ENCODE measurements around the gene TSPAN14. TPM values are rescaled to one million over a fixed set of nuclear protein-coding genes. Genes with fewer than 3 reads are reported as not detected.

TSPAN14 gene
- total RNA-seq, 1 experiment from 2014 or later: 46.9 TPM

DNA sequence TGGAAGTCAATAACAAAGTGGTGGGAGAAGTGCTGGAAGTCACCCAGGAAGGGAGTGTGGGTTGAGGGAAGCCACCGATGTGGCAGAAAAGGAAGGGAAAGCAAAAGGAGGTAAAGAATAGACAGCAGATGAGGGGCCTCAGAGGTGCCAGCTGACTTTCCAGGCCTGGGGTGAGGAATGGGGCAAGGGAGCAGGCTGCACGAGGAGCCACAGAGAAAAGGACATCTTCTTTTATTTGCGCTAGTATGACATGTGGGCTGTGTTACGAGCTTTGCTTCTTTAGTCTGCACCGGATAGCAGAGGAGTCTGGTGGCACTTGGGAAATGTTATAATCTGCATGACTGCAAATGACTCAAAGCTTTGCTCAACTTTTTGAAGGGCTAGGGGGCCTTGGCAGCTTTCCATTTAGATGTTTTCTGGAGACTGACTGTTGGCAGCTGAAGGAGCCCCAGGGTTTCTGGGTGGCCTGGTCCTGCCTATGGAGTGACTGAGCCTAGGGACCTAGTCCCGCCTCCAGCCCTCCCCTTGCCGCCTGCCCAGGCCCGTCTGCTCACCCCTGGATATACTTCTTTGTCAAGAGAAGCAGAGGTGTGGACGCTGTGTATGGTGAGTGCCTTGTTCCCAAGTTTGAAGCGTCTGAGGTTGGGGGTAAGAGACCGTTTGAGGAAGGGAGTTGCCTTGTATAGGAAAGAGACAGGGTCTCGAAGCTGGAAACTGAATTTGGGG, 40.7 kb upstream of the TSPAN14 start:
- peak overlapping the region; percentile 43 for H3K27ac Mint-ChIP-seq (ENCODE audit: low read depth, unreplicated experiment)
- BruUV-seq (replicated peaks): no TSS peak
- CTCF ChIA-PET: interaction anchor here (0.6 to 1.7 kb wide), 6 partner anchors 18 to 279 kb away, joined by 3 to 12 read pairs (median 3); no protein-coding TSS in a partner anchor
- H3K4me3 Mint-ChIP-seq (ENCODE audit: unreplicated experiment): peak overlapping the region; percentile 2
- intact Hi-C loops (cut with micrococcal nuclease): no loop called here
- H3K27me3 Mint-ChIP-seq (ENCODE audit: insufficient read depth, unreplicated experiment): no peaks in the 10 kb centered on the region
- no peaks in the 10 kb centered on the region for H3K9me3 Mint-ChIP-seq (ENCODE audit: unreplicated experiment)
- H3K36me3 Mint-ChIP-seq (ENCODE audit: insufficient read depth, unreplicated experiment): peaks cover 13% of the 10 kb centered on the region
- TF ChIP-seq, protein P1, sequence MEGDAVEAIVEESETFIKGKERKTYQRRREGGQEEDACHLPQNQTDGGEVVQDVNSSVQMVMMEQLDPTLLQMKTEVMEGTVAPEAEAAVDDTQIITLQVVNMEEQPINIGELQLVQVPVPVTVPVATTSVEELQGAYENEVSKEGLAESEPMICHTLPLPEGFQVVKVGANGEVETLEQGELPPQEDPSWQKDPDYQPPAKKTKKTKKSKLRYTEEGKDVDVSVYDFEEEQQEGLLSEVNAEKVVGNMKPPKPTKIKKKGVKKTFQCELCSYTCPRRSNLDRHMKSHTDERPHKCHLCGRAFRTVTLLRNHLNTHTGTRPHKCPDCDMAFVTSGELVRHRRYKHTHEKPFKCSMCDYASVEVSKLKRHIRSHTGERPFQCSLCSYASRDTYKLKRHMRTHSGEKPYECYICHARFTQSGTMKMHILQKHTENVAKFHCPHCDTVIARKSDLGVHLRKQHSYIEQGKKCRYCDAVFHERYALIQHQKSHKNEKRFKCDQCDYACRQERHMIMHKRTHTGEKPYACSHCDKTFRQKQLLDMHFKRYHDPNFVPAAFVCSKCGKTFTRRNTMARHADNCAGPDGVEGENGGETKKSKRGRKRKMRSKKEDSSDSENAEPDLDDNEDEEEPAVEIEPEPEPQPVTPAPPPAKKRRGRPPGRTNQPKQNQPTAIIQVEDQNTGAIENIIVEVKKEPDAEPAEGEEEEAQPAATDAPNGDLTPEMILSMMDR (IDR thresholded peaks at IDR 0.05; ENCODE audit: unreplicated experiment): no peak
- POLR2A ChIA-PET: interaction anchor here (0.8 to 1.4 kb wide), 8 partner anchors 11 to 92 kb away, joined by 3 to 4 read pairs (median 3); no protein-coding TSS in a partner anchor
- DNase-seq (ENCODE audit: unreplicated experiment): peak; percentile 96
- H3K4me1 Mint-ChIP-seq (ENCODE audit: insufficient read depth, unreplicated experiment): peaks cover 37% of the 10 kb centered on the region

DNA sequence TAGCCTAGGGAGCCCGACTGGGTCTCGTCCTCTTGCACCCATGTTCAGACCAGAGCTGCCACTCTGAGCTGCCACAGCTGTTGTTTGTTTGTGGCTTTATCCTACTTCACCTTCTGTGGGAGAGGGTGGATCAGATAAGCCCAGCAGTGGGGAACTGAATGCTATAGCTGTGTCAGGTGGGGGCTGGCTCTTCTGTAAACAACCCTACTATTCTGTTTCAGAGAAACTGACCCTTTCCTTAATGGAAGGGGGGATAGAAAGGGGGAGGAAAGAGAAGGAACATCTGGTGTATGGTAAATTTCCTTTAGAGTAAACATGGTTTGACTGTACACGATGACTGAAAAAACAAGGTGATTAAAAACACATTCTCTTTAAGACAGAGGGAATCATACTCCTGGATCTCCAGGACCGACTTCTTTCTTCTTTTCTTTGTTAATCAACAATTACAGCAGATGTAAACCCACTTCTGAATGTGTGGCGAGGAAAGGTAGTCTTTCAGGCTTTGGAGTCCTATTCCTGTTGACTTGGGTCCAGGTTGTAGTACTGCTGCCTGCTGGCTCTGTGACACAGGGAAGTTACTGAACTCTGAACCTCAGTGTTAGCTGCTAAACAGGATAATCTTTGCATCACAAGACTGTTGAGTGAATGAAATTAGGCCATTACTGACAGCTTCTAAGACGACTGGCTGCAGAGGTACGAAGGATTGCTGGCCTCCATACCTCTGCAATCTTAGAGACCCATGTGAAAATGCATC, 39.8 kb upstream of the TSPAN14 start:
- Mint-ChIP-seq H3K36me3 (ENCODE audit: insufficient read depth, unreplicated experiment) (peaks cover 13% of the 10 kb centered on the region), H3K27ac (ENCODE audit: low read depth, unreplicated experiment) (peak overlapping the region; percentile 43), H3K4me1 (ENCODE audit: insufficient read depth, unreplicated experiment) (peaks cover 37% of the 10 kb centered on the region), H3K9me3 (ENCODE audit: unreplicated experiment) (no peaks in the 10 kb centered on the region), H3K4me3 (ENCODE audit: unreplicated experiment) (no peak overlapping the region), H3K27me3 (ENCODE audit: insufficient read depth, unreplicated experiment) (no peaks in the 10 kb centered on the region)
- ChIA-PET POLR2A (interaction anchor here (0.8 to 1.4 kb wide), 6 partner anchors 11 to 92 kb away, joined by 3 to 4 read pairs (median 3); no protein-coding TSS in a partner anchor), CTCF (interaction anchor here (0.6 to 1.7 kb wide), 5 partner anchors 17 to 278 kb away, joined by 3 to 12 read pairs (median 3); no protein-coding TSS in a partner anchor)
- TF ChIP-seq, protein P1 (IDR thresholded peaks at IDR 0.05; ENCODE audit: unreplicated experiment): no peak
- no peak for DNase-seq (ENCODE audit: unreplicated experiment)
- no TSS peak for BruUV-seq (replicated peaks)
- intact Hi-C loops (cut with micrococcal nuclease): no loop called here

DNA sequence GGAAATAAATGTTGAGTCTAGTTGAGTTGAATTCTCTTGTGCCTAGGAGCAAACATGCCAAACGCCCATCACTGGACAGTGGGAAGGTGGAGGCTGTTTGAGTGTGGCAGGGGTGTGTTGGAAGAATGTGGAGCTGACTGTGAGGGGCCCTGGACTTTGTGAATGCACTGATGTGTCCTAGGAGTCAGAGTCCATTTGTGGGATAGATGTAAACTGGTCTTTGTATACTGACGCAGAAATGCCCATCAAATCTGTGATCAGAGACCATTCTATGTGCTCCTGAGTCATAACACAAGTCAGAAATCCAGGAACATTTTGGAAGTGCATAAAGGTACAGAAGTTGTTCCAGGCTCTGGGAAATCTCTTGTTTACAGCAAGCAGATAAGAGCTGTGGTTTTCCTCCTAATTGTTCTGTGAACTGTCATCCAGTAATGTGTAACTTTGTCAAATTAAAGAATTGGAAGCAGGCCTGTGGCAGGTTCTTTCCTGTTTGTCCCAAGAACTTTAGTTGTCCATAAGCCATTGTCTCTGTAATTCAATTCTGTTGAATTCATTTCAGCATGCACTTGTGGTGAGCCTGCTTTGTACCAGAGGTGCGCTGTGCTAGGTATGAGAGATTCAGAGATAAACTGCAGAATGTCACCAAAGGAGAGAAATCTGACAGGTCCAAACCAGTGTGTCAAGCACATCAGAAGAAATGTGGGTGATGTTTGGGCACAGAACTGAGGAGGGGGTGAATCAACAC, 38.2 kb upstream of the TSPAN14 start:
- Mint-ChIP-seq H3K27ac (ENCODE audit: low read depth, unreplicated experiment) (no peak overlapping the region), H3K4me3 (ENCODE audit: unreplicated experiment) (no peak overlapping the region), H3K27me3 (ENCODE audit: insufficient read depth, unreplicated experiment) (no peaks in the 10 kb centered on the region), H3K9me3 (ENCODE audit: unreplicated experiment) (no peaks in the 10 kb centered on the region), H3K4me1 (ENCODE audit: insufficient read depth, unreplicated experiment) (peaks cover 29% of the 10 kb centered on the region), H3K36me3 (ENCODE audit: insufficient read depth, unreplicated experiment) (peaks cover 13% of the 10 kb centered on the region)
- ChIA-PET POLR2A (no interaction called here), CTCF (interaction anchor here (1.7 kb wide), 1 partner anchor 29 kb away, joined by 3 read pairs; no protein-coding TSS in a partner anchor)
- TF ChIP-seq, protein P1 (IDR thresholded peaks at IDR 0.05; ENCODE audit: unreplicated experiment): no peak
- no TSS peak for BruUV-seq (replicated peaks)
- no peak for DNase-seq (ENCODE audit: unreplicated experiment)
- intact Hi-C loops (cut with micrococcal nuclease): no loop called here
